ENCODE data around the gene RNF14. TPM values are rescaled to one million over a fixed set of nuclear protein-coding genes. Genes with fewer than 3 reads are reported as not detected.

RNF14 gene
- total and polyA plus RNA-seq, 10 of the 15 experiments (the other 5 are each of a cell fraction or from before 2014, with no cell fraction given), result 13.2 to 41.8 (median 28.3) TPM

DNA sequence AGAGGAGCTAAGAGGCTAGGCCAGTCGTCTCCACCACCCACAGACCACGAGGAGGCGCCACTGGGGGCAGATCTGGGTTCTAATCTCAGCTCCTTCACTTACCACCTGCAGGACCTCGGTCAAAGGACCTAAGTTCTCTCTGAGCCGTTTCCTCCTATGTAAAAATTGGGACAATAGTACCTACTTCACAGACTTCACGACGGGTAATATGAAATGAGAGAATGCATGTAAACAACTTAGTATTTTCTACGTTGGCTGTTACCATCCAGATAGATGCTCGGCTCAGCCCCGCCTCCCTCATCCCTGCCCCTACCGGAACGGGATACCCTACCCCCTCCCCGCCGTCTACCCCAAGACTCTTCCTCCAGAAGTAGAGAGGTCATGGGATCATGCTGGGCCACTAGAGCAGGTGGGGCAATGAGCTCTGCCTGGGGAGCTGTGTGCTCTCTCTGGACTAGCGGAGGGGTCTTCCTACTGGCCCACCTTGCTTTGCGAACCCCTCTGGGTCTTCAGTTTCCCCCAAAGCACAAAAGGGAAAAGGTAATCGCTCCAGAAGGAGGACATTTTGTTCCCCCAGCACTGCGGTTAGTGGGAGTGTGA, 43.4 kb downstream of the RNF14 start (continued):
- TF ChIP-seq IKZF2 (IDR thresholded peaks at IDR 0.05), result no peak

- POLR2A ChIA-PET, result interaction anchor here (0.6 to 1.9 kb wide), 3 partner anchors 18 to 130 kb away, joined by 3 to 7 read pairs (median 3); partner anchors contain the start of gene RNF14
- H3K79me2 ChIP-seq (ENCODE audit: control insufficient read depth, insufficient read depth, low read length), result no peaks in the 10 kb centered on the region
- in situ Hi-C loops (cut with MboI), result no loop called here
- no peaks in the 10 kb centered on the region for H3K9me3 ChIP-seq (replicated peaks; ENCODE audit: control insufficient read depth, insufficient read depth, low read length)
- RAD21 ChIA-PET (ENCODE audit: unreplicated experiment), result interaction anchor here (1.1 to 4.2 kb wide), 5 partner anchors 9 to 123 kb away, joined by 3 to 25 read pairs (median 4); no protein-coding TSS in a partner anchor
- peak within 1 kb of the TSS; percentile 82 for H2AFZ ChIP-seq (ENCODE audit: control insufficient read depth, low read depth, low read length)
- H3K4me1 ChIP-seq (ENCODE audit: control insufficient read depth, insufficient read depth, low read length), result peaks cover 18% of the 10 kb centered on the region
- H3K27ac ChIP-seq (ENCODE audit: control insufficient read depth, insufficient read depth), result no peak within 1 kb of the TSS
- FAIRE-seq (no peak), DNase-seq (ENCODE audit: low read depth, low spot score) (no peak), ATAC-seq (peak; percentile 82)
- intact Hi-C loops (cut with micrococcal nuclease; ENCODE audit: unreplicated experiment), result no loop called here
- 6% methylated on average over 46 of the region's 58 CpGs for WGBS (ENCODE audit: insufficient coverage, insufficient replicate concordance, low lambda C conversion rate, missing lambda C conversion rate)
- H3K4me3 ChIP-seq, result peak within 1 kb of the TSS; percentile 66
- no peaks in the 10 kb centered on the region for H4K20me1 ChIP-seq (ENCODE audit: control insufficient read depth, insufficient read depth)
- peak within 1 kb of the TSS; percentile 93 for H3K4me2 ChIP-seq (ENCODE audit: control insufficient read depth, insufficient read depth)
- CTCF ChIA-PET, result interaction anchor here (0.7 to 8.9 kb wide), 9 partner anchors 13 to 321 kb away, joined by 3 to 120 read pairs (median 4); partner anchors contain the start of gene RNF14
- SMC1A ChIA-PET (ENCODE audit: uncharacterized antibody, unreplicated experiment), result interaction anchor here (0.7 to 7.6 kb wide), 3 partner anchors 22 to 52 kb away, joined by 3 to 67 read pairs (median 5); no protein-coding TSS in a partner anchor
- H3K27me3 ChIP-seq (replicated peaks in 1 of 2; ENCODE audit: control insufficient read depth in 2 of 2, insufficient read depth in 2 of 2, low read length in 1 of 2), result peaks cover 0 to 2% of the 10 kb centered on the region in 2 experiments; a peak in 1 of 4 replicates
- BruUV-seq (replicated peaks), result no TSS peak
- H3K9ac ChIP-seq (ENCODE audit: control insufficient read depth, insufficient read depth, low read length), result peak within 1 kb of the TSS; percentile 65
- no peaks in the 10 kb centered on the region for H3K36me3 ChIP-seq (ENCODE audit: control insufficient read depth in 2 of 2, insufficient read depth in 2 of 2, low read length in 1 of 2)
- TF ChIP-seq, protein P1, sequence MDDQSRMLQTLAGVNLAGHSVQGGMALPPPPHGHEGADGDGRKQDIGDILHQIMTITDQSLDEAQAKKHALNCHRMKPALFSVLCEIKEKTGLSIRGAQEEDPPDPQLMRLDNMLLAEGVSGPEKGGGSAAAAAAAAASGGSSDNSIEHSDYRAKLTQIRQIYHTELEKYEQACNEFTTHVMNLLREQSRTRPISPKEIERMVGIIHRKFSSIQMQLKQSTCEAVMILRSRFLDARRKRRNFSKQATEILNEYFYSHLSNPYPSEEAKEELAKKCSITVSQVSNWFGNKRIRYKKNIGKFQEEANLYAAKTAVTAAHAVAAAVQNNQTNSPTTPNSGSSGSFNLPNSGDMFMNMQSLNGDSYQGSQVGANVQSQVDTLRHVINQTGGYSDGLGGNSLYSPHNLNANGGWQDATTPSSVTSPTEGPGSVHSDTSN (IDR thresholded peaks at IDR 0.05; ENCODE audit: insufficient replicate concordance, low read depth, low read length), result no peak
- TF ChIP-seq SP1 (IDR thresholded peaks at IDR 0.05; ENCODE audit: low read depth, low read length), result no peak
- no peak for TF ChIP-seq SMAD1 (IDR thresholded peaks at IDR 0.05; ENCODE audit: low read depth, partially characterized antibody)
- TF ChIP-seq CBX5 (IDR thresholded peaks at IDR 0.05; ENCODE audit: low read depth), result no peak
- TF ChIP-seq STAT1 (conservative IDR thresholded peaks at IDR 0.05), result no peak
- no peak for TF ChIP-seq EZH2 (IDR thresholded peaks at IDR 0.05; ENCODE audit: borderline replicate concordance, control insufficient read depth, low read depth, low read length)
- 0 out of 2 replicates have a peak, but pooled peaks have one; percentile 27 for TF ChIP-seq NR2F1 (conservative IDR thresholded peaks at IDR 0.05)
- no peak for TF ChIP-seq CHD1 (IDR thresholded peaks at IDR 0.05; ENCODE audit: low read depth, low read length)
- 0 out of 2 replicates have a peak, but pooled peaks have one; percentile 27 for TF ChIP-seq RELB (IDR thresholded peaks at IDR 0.05; ENCODE audit: low read depth)
- TF ChIP-seq CTCF (IDR thresholded peaks at IDR 0.05 in 2 of 3, conservative IDR thresholded peaks at IDR 0.05 in 1 of 3; ENCODE audit: control insufficient read depth in 2 of 3, extremely low read depth in 1 of 3, insufficient read depth in 1 of 3, low read depth in 3 of 3, low read length in 3 of 3), result no peak; a peak in 1 of 6 replicates
- TF ChIP-seq POU2F2 (IDR thresholded peaks at IDR 0.05; ENCODE audit: borderline replicate concordance, low read depth, low read length), result 0 out of 3 replicates have a peak, but pooled peaks have one; percentile 6
- no peak for TF ChIP-seq SMC3 (IDR thresholded peaks at IDR 0.05; ENCODE audit: borderline replicate concordance, low read length)
- no peak for TF ChIP-seq MXI1 (IDR thresholded peaks at IDR 0.05; ENCODE audit: low read depth, low read length)
- no peak for TF ChIP-seq CBX3 (IDR thresholded peaks at IDR 0.05; ENCODE audit: borderline replicate concordance, low read depth)
- TF ChIP-seq NFYB (IDR thresholded peaks at IDR 0.05; ENCODE audit: insufficient read depth, low read depth, low read length), result no peak
- TF ChIP-seq GATAD2B (conservative IDR thresholded peaks at IDR 0.05; ENCODE audit: low read depth), result no peak
Measured at GRCh38 chr5:142012792-142013388, 44.0 kb downstream of the RNF14 start, which contains the start of gene GNPDA1. Gene GNPDA1 (minus strand): TSS chr5:142013027. CDS start chr5:142012035, 992 bp downstream.
